Measurements from ENCODE around the gene CCNJL.
A peak's percentile ranks its signal among the peaks of the same experiment; 100 is the strongest.

The CCNJL gene

GRCh38 chr5:160312134-160312959 lies at the start of gene CCNJL:
Gene CCNJL (minus strand): TSS chr5:160312564. CDS start chr5:160311923, 641 bp downstream.
- DNase-seq (ENCODE audit: low read depth): peak; percentile 84
- H3K4me3 ChIP-seq (ENCODE audit: low read depth, low read length): peak within 1 kb of the TSS; percentile 82
- peak; percentile 26; the same call in 1 of the 2 replicates for TF ChIP-seq MAX (IDR thresholded peaks at IDR 0.05; ENCODE audit: low read depth, low read length)
- TF ChIP-seq POLR2A (IDR thresholded peaks at IDR 0.05; ENCODE audit: extremely low read depth, insufficient read length): peak; percentile 56
- TF ChIP-seq MYC (IDR thresholded peaks at IDR 0.05; ENCODE audit: low read depth, low read length): peak; percentile 58
- no peak for TF ChIP-seq CTCF (IDR thresholded peaks at IDR 0.05; ENCODE audit: low read depth, low read length)

GRCh38 chr5:160361624-160362228 lies 49.4 kb upstream of the CCNJL start:
- no peak overlapping the region for H3K4me3 ChIP-seq (ENCODE audit: low read depth, low read length)
- no peak for TF ChIP-seq POLR2A (IDR thresholded peaks at IDR 0.05; ENCODE audit: extremely low read depth, insufficient read length)
- TF ChIP-seq CTCF (IDR thresholded peaks at IDR 0.05; ENCODE audit: low read depth, low read length): no peak
- no peak for TF ChIP-seq MYC (IDR thresholded peaks at IDR 0.05; ENCODE audit: low read depth, low read length)
- TF ChIP-seq MAX (IDR thresholded peaks at IDR 0.05; ENCODE audit: low read depth, low read length): no peak
- no peak for DNase-seq (ENCODE audit: low read depth)

GRCh38 chr5:160360310-160360709 lies 47.9 kb upstream of the CCNJL start:
- TF ChIP-seq CTCF (IDR thresholded peaks at IDR 0.05; ENCODE audit: low read depth, low read length) (no peak), POLR2A (IDR thresholded peaks at IDR 0.05; ENCODE audit: extremely low read depth, insufficient read length) (no peak), MAX (IDR thresholded peaks at IDR 0.05; ENCODE audit: low read depth, low read length) (no peak), MYC (IDR thresholded peaks at IDR 0.05; ENCODE audit: low read depth, low read length) (no peak)
- DNase-seq (ENCODE audit: low read depth): no peak
- H3K4me3 ChIP-seq (ENCODE audit: low read depth, low read length): no peak overlapping the region

- no peak for DNase-seq (ENCODE audit: low read depth)
- TF ChIP-seq CTCF (IDR thresholded peaks at IDR 0.05; ENCODE audit: low read depth, low read length): no peak
- TF ChIP-seq MYC (IDR thresholded peaks at IDR 0.05; ENCODE audit: low read depth, low read length): no peak
- no peak for TF ChIP-seq POLR2A (IDR thresholded peaks at IDR 0.05; ENCODE audit: extremely low read depth, insufficient read length)
- TF ChIP-seq MAX (IDR thresholded peaks at IDR 0.05; ENCODE audit: low read depth, low read length): no peak
- no peak overlapping the region for H3K4me3 ChIP-seq (ENCODE audit: low read depth, low read length)
These were observed 47.5 kb upstream of the CCNJL start for GRCh38 chr5:160359816-160360215.

GRCh38 chr5:160359242-160359641 lies 46.9 kb upstream of the CCNJL start:
- no peak overlapping the region for H3K4me3 ChIP-seq (ENCODE audit: low read depth, low read length)
- TF ChIP-seq MAX (IDR thresholded peaks at IDR 0.05; ENCODE audit: low read depth, low read length) (no peak), CTCF (IDR thresholded peaks at IDR 0.05; ENCODE audit: low read depth, low read length) (no peak), MYC (IDR thresholded peaks at IDR 0.05; ENCODE audit: low read depth, low read length) (no peak), POLR2A (IDR thresholded peaks at IDR 0.05; ENCODE audit: extremely low read depth, insufficient read length) (no peak)
- DNase-seq (ENCODE audit: low read depth): no peak

All from NB4 (cell line).